Stomach smooth muscle (tissue), 2 donors: ENCODE measurements around the gene CEP63.

ENCODE experiments used
- H3K27ac ChIP-seq: one replicate; pipeline ENCODE4 v1.7.0; 2013; ENCODE audit warnings: mild to moderate bottlenecking, low read length, inconsistent platforms
- H3K27me3 ChIP-seq, 2 donors: one replicate each; pipeline ENCODE4 v1.7.0; 2013; ENCODE audit warnings: low read length in 2 of 2; ENCODE audit not compliant: insufficient read depth in 2 of 2, control insufficient read depth in 1 of 2
- H3K36me3 ChIP-seq, 2 donors: one replicate each; pipeline ENCODE4 v1.7.0; 2013; ENCODE audit warnings: low read length in 2 of 2; ENCODE audit not compliant: control insufficient read depth in 2 of 2, insufficient read depth in 2 of 2
- H3K4me1 ChIP-seq: one replicate; pipeline ENCODE4 v1.7.0; 2013; ENCODE audit warnings: low read length; ENCODE audit not compliant: control insufficient read depth, insufficient read depth
- H3K4me3 ChIP-seq, 2 donors: one replicate each; pipeline ENCODE4 v1.7.0; 2013; ENCODE audit warnings: low read length in 2 of 2
- H3K9ac ChIP-seq, 2 donors: one replicate each; pipeline ENCODE4 v1.7.0; 2013; ENCODE audit warnings: low read length in 2 of 2, mild to moderate bottlenecking in 1 of 2
- H3K9me3 ChIP-seq, 2 donors: one replicate each; pipeline ENCODE4 v1.7.0; 2013; ENCODE audit warnings: low read length in 2 of 2; ENCODE audit not compliant: control insufficient read depth in 2 of 2
- donor health status: healthy.
- donor health status: Pancreatic carcinoma.

The CEP63 gene

GRCh38 chr3:134453631-134454030, 32.2 kb upstream of the CEP63 start:
- peaks cover 0 to 2% of the 10 kb centered on the region in 2 donors for H3K27me3 ChIP-seq
- H3K27ac ChIP-seq: no peak overlapping the region
- no peak overlapping the region for H3K9ac ChIP-seq
- no peaks in the 10 kb centered on the region for H3K9me3 ChIP-seq
- no peak overlapping the region for H3K4me3 ChIP-seq
- no peaks in the 10 kb centered on the region for H3K4me1 ChIP-seq
- H3K36me3 ChIP-seq: no peaks in the 10 kb centered on the region

GRCh38 chr3:134457376-134458074, 28.3 kb upstream of the CEP63 start:
- Histone ChIP-seq H3K27ac (no peak overlapping the region), H3K36me3 (no peaks in the 10 kb centered on the region), H3K9ac (no peak overlapping the region), H3K27me3 (peaks cover 0 to 2% of the 10 kb centered on the region in 2 donors), H3K9me3 (no peaks in the 10 kb centered on the region), H3K4me1 (no peaks in the 10 kb centered on the region), H3K4me3 (no peak overlapping the region)

DNA sequence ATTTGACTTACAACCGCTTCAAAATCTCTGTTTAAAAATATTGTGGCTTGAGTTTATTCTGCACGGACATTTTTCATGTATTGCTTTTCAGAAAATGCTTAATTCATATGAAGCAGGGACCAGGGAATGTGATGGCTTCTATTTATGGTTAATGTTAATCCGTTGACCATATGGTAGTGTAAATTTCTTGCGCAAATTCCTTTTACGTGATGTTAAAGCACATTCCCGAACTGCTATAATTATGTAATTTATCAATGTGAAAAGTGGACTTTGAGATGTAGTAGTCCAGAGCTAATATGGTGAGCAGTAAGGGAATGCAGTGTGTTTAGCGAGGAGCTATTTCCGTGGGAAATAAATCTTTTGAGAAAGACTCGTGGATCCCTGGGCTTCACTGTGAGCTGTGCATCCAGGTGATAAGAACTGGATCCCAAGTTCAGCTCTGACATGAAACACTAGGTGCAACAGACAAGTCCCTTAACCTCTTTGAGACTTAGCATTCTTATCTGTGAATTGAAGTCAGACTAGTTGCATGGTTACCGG, 27.4 kb upstream of the CEP63 start:
- no peak overlapping the region for H3K4me3 ChIP-seq
- H3K4me1 ChIP-seq: peaks cover 8% of the 10 kb centered on the region
- no peaks in the 10 kb centered on the region for H3K9me3 ChIP-seq
- H3K9ac ChIP-seq: no peak overlapping the region
- H3K27me3 ChIP-seq: peaks cover 0 to 2% of the 10 kb centered on the region in 2 donors
- no peaks in the 10 kb centered on the region for H3K36me3 ChIP-seq
- no peak overlapping the region for H3K27ac ChIP-seq

DNA sequence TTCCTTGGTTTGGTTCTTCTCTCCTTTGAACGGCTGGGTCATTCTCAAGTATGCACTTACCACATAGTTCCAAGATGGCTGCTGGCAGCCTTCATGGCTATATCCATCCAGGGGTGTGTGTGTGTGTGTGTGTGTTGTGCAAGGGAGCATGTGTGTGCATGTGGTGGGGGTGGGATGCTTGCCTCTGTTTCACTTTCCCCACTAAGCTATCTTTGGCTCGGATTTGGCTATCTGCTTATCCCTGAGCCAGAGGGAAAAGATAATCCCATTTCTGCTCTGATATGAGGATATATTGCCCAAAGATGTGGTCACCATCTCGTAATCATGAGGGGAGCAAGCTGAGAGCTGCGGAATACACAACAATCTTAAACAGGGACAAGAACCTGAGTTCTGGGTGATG, 26.3 kb upstream of the CEP63 start:
- peaks cover 18% of the 10 kb centered on the region for H3K4me1 ChIP-seq
- H3K9ac ChIP-seq: no peak overlapping the region
- H3K9me3 ChIP-seq: no peaks in the 10 kb centered on the region
- no peak overlapping the region for H3K27ac ChIP-seq
- peaks cover 0 to 2% of the 10 kb centered on the region in 2 donors for H3K27me3 ChIP-seq
- H3K4me3 ChIP-seq: no peak overlapping the region
- H3K36me3 ChIP-seq: no peaks in the 10 kb centered on the region

GRCh38 chr3:134460965-134461364, 24.9 kb upstream of the CEP63 start:
- peaks cover 23% of the 10 kb centered on the region for H3K4me1 ChIP-seq
- H3K27ac ChIP-seq: no peak overlapping the region
- no peaks in the 10 kb centered on the region for H3K36me3 ChIP-seq
- no peak overlapping the region for H3K4me3 ChIP-seq
- H3K9me3 ChIP-seq: no peaks in the 10 kb centered on the region
- no peak overlapping the region for H3K9ac ChIP-seq
- H3K27me3 ChIP-seq: no peaks in the 10 kb centered on the region

DNA sequence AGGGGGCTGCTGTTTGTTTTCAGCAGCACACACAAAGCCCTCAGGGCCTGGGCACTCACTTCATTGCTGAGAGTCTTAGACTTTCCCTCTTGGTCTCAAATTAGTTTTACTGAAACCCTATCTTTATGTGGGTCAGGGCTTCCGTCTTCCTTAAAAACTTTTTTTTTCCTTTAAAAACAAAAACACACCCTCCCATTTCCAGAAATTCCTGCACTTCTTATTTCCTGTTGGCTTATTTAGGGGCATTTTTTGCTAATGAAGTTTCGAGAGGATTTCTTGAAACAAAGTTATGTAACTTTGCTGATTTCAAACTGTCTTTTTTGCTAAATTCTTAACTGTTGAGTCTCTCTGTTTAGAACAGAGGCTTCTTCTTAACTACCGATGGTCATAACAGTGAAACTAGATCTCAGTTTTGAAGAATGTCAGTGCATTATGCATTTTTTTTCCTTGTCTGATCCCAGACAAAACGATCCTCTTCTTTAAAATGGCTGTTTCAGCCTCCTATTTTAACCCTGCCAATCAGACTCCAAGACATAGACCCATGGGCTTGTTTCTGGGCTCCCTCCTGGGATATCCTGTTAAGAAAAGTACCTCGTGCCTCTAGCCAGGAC, 23.4 kb upstream of the CEP63 start:
- Histone ChIP-seq H3K27ac (peak overlapping the region; percentile 67), H3K4me1 (peaks cover 28% of the 10 kb centered on the region), H3K27me3 (no peaks in the 10 kb centered on the region), H3K9me3 (no peaks in the 10 kb centered on the region), H3K4me3 (no peak overlapping the region), H3K9ac (peak overlapping the region in 1 of 2 donors; percentile 55), H3K36me3 (no peaks in the 10 kb centered on the region)

DNA sequence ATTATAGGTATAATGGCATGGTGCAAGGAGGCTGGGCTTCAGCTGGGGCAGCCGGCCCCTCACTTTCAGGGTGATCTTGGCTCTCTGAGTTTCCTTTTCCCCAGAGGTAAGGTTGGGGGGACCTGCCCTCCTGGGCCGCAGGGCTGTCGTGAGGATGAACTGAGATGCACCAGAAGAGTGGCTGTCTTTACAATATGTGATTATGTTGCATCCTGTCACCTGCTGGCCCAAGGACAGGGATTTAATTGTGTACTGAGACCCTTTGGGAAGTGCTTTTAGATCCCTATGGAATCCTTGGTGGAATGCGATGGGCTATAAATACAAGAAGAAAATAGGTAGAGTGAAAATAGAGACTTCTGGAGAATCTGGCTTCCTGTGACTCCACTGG, 22.2 kb upstream of the CEP63 start:
- H3K9ac ChIP-seq: no peak overlapping the region
- peak overlapping the region; percentile 67 for H3K27ac ChIP-seq
- H3K36me3 ChIP-seq: no peaks in the 10 kb centered on the region
- no peaks in the 10 kb centered on the region for H3K27me3 ChIP-seq
- H3K9me3 ChIP-seq: no peaks in the 10 kb centered on the region
- H3K4me3 ChIP-seq: peak overlapping the region in 1 of 2 donors; percentile 22
- peaks cover 28% of the 10 kb centered on the region for H3K4me1 ChIP-seq

DNA sequence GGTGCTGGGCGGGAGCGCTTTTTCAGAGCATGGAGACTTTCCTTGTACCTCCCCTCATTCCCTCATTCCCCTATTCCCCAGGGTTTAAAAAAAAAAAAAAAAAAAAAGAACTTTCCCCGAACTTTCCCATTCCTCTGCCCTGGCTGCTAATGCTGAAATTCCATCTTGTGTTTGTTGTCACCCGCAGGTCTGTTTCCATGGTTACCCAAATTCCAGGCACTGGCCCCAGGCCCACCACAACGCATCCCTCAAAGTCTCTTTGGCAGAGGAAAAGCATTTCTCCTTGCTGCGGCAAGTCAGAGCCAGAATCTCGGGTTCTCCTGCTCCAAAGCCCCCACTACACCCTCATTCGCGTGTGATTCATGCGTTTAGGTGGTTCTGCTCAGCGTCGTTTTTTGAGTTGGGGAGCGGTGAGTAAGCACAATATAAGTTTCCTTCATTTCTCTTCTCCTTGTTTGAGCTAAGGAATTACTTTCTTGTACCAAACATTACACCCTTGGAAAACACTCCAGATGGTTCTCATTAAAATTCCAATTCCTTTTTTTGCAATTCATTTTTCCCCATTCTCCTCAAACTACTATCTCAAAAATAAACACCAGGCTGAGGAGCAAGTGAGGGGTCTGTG, 21.7 kb upstream of the CEP63 start:
- Histone ChIP-seq H3K4me3 (peak overlapping the region; percentile 22 to 46), H3K4me1 (peaks cover 28% of the 10 kb centered on the region), H3K27ac (peak overlapping the region; percentile 67)

GRCh38 chr3:134464689-134465365, 21.0 kb upstream of the CEP63 start:
- peak overlapping the region; percentile 67 for H3K27ac ChIP-seq
- no peaks in the 10 kb centered on the region for H3K36me3 ChIP-seq
- peaks cover 28% of the 10 kb centered on the region for H3K4me1 ChIP-seq
- peak overlapping the region in 1 of 2 donors; percentile 46 for H3K4me3 ChIP-seq
- no peaks in the 10 kb centered on the region for H3K9me3 ChIP-seq
- no peak overlapping the region for H3K9ac ChIP-seq
- no peaks in the 10 kb centered on the region for H3K27me3 ChIP-seq

More for the DNA sequence above, 21.7 kb upstream of the CEP63 start:
- no peaks in the 10 kb centered on the region for H3K27me3 ChIP-seq
- H3K9ac ChIP-seq: peak overlapping the region in 1 of 2 donors; percentile 13
- no peaks in the 10 kb centered on the region for H3K36me3 ChIP-seq
- H3K9me3 ChIP-seq: no peaks in the 10 kb centered on the region

DNA sequence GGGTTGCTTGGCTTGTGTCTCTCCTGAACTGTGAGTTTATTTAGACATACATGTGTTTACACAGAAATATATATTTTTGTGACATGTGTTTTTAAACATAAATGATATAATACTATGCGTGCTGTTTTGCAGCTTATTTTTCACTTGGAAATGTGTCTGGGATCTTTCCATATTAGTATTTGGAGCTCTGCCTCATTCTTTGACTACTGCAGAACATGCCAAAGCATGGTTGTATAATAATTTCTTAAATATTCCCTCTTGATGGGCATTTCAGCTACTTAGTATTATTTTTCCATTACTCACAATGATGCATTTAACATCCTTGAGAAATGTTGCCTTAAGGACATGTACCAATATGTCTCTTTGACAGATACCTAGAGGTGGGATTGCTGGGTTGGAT, 19.5 kb upstream of the CEP63 start:
- no peaks in the 10 kb centered on the region for H3K9me3 ChIP-seq
- no peaks in the 10 kb centered on the region for H3K36me3 ChIP-seq
- H3K4me3 ChIP-seq: no peak overlapping the region
- no peaks in the 10 kb centered on the region for H3K27me3 ChIP-seq
- peaks cover 28% of the 10 kb centered on the region for H3K4me1 ChIP-seq
- no peak overlapping the region for H3K27ac ChIP-seq
- H3K9ac ChIP-seq: no peak overlapping the region
